Loucy (cell line): ENCODE data around the gene SOX13.

Source experiments
- H2AFZ ChIP-seq: fragments of 200-600 bp; sonication (generic); 2 replicates; pipeline ENCODE4 v1.6.0; 2016; ENCODE audit warnings: antibody characterized with exemption, mild to moderate bottlenecking, low read length, moderate library complexity
- H3F3A ChIP-seq: fragments of 200-600 bp; 2 replicates; pipeline ENCODE4 v1.6.0; 2016; ENCODE audit warnings: antibody characterized with exemption, low read depth, mild to moderate bottlenecking
- H3K27me3 ChIP-seq: fragments of 200-600 bp; sonication (generic); 2 replicates; pipeline ENCODE4 v1.6.1; 2014; ENCODE audit warnings: low read length, mild to moderate bottlenecking; ENCODE audit not compliant: insufficient read depth, poor library complexity, severe bottlenecking
- H3K36me3 ChIP-seq: fragments of 200-600 bp; sonication (generic); 2 replicates; pipeline ENCODE4 v1.6.1; 2016; ENCODE audit warnings: low read length; ENCODE audit not compliant: insufficient read depth
- H3K4me1 ChIP-seq: fragments of 200-600 bp; sonication (generic); 2 replicates; pipeline ENCODE4 v1.5.1; 2014; ENCODE audit warnings: low read length, mild to moderate bottlenecking; ENCODE audit not compliant: insufficient read depth, poor library complexity, severe bottlenecking
- H3K4me2 ChIP-seq: fragments of 200-600 bp; sonication (generic); 2 replicates; pipeline ENCODE4 v1.6.0; 2014; ENCODE audit warnings: antibody characterized with exemption, low read length, low read depth, mild to moderate bottlenecking; ENCODE audit not compliant: poor library complexity, severe bottlenecking
- H3K4me3 ChIP-seq: fragments of 200-600 bp; sonication (generic); 2 replicates; pipeline ENCODE4 v1.5.1; 2014; ENCODE audit warnings: low read length, mild to moderate bottlenecking, mixed read lengths; ENCODE audit not compliant: poor library complexity, severe bottlenecking
- H3K79me2 ChIP-seq: fragments of 200-600 bp; sonication (generic); 2 replicates; pipeline ENCODE4 v1.6.1; 2014; ENCODE audit warnings: low read length; ENCODE audit not compliant: insufficient read depth
- H3K9ac ChIP-seq: fragments of 200-600 bp; sonication (generic); 2 replicates; pipeline ENCODE4 v1.6.0; 2014; ENCODE audit warnings: mild to moderate bottlenecking, low read depth, low read length, moderate library complexity; ENCODE audit not compliant: poor library complexity, severe bottlenecking
- H3K9me2 ChIP-seq: fragments of 200-600 bp; sonication (generic); replicated peaks from 2 replicates; pipeline ENCODE4 v1.6.1; 2016; ENCODE audit warnings: low read depth, low read length, mixed read lengths
- H3K9me3 ChIP-seq: fragments of 200-600 bp; sonication (generic); 2 replicates; pipeline ENCODE4 v1.6.1; 2014; ENCODE audit warnings: mild to moderate bottlenecking, antibody characterized with exemption, low read length, low read depth; ENCODE audit not compliant: insufficient read depth
- H4K20me1 ChIP-seq: fragments of 200-600 bp; sonication (generic); 2 replicates; pipeline ENCODE4 v1.6.0; 2014; ENCODE audit warnings: antibody characterized with exemption, low read length, mild to moderate bottlenecking; ENCODE audit not compliant: insufficient read depth, poor library complexity, severe bottlenecking
- EZH2phosphoT487 ChIP-seq: fragments of 200-600 bp; IDR thresholded peaks from 2 replicates; pipeline ENCODE4 v1.6.1; 2018; ENCODE audit warnings: antibody characterized with exemption, mild to moderate bottlenecking, moderate library complexity, borderline replicate concordance
- TF ChIP-seq, protein P1 (sequence below): fragments of 200-600 bp; sonication (generic); conservative IDR thresholded peaks from 2 replicates; pipeline ENCODE4 v1.5.1; 2014; ENCODE audit warnings: mild to moderate bottlenecking, antibody characterized with exemption, low read length

Gene SOX13

GRCh38 chr1:204081164-204081790 is 8.4 kb downstream of the SOX13 start:
- Histone ChIP-seq H3K79me2 (no peaks in the 10 kb centered on the region), H3K4me3 (no peak overlapping the region), H3K9ac (no peak overlapping the region), H3K4me2 (no peak overlapping the region), H3K36me3 (no peaks in the 10 kb centered on the region), H3K4me1 (peaks cover 42% of the 10 kb centered on the region), H2AFZ (no peak overlapping the region), H3K9me2 (no peaks in the 10 kb centered on the region), H3F3A (no peaks in the 10 kb centered on the region), H3K9me3 (no peaks in the 10 kb centered on the region), H3K27me3 (no peaks in the 10 kb centered on the region), H4K20me1 (no peaks in the 10 kb centered on the region)
- TF ChIP-seq EZH2phosphoT487: no peak
- TF ChIP-seq, protein P1, sequence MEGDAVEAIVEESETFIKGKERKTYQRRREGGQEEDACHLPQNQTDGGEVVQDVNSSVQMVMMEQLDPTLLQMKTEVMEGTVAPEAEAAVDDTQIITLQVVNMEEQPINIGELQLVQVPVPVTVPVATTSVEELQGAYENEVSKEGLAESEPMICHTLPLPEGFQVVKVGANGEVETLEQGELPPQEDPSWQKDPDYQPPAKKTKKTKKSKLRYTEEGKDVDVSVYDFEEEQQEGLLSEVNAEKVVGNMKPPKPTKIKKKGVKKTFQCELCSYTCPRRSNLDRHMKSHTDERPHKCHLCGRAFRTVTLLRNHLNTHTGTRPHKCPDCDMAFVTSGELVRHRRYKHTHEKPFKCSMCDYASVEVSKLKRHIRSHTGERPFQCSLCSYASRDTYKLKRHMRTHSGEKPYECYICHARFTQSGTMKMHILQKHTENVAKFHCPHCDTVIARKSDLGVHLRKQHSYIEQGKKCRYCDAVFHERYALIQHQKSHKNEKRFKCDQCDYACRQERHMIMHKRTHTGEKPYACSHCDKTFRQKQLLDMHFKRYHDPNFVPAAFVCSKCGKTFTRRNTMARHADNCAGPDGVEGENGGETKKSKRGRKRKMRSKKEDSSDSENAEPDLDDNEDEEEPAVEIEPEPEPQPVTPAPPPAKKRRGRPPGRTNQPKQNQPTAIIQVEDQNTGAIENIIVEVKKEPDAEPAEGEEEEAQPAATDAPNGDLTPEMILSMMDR: no peak

- no peak overlapping the region for H3K4me2 ChIP-seq
- H3K4me1 ChIP-seq: peaks cover 49% of the 10 kb centered on the region
- no peaks in the 10 kb centered on the region for H3K9me3 ChIP-seq
- no peak overlapping the region for H3K9ac ChIP-seq
- TF ChIP-seq, protein P1: no peak
- TF ChIP-seq EZH2phosphoT487: no peak
- H3K79me2 ChIP-seq: no peaks in the 10 kb centered on the region
- H3K36me3 ChIP-seq: no peaks in the 10 kb centered on the region
- H3F3A ChIP-seq: no peaks in the 10 kb centered on the region
- H3K4me3 ChIP-seq: no peak overlapping the region
- H3K27me3 ChIP-seq: no peaks in the 10 kb centered on the region
- no peaks in the 10 kb centered on the region for H3K9me2 ChIP-seq
- no peaks in the 10 kb centered on the region for H4K20me1 ChIP-seq
- H2AFZ ChIP-seq: no peak overlapping the region
Measured at GRCh38 chr1:204081791-204082513, 9.0 kb downstream of the SOX13 start.

DNA sequence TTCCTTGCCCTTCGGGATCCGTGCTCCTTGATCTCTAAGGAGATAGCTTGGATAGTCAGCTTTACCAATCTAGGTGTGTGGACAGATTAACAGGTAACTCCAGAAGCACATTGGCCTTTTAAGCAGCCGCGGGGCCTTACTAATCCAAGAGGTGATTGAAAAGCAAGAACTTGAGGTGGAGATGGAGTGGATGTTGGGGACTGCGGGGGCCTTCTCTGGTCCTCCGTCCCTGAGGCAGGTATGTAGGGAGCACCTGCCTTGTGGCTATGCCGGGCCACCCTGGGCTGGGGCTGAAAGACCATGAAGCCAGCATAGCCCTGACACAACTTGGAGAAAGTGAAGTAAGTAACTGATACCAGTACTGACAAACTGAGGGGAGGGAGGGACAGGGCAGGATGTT is 10.6 kb downstream of the SOX13 start:
- Histone ChIP-seq H3K4me3 (no peak overlapping the region), H2AFZ (no peak overlapping the region), H3K4me1 (peaks cover 64% of the 10 kb centered on the region), H3F3A (0 out of 2 replicates have a peak, but pooled peaks cover 3% of the 10 kb centered on the region), H3K9me3 (no peaks in the 10 kb centered on the region), H3K27me3 (no peaks in the 10 kb centered on the region), H4K20me1 (no peaks in the 10 kb centered on the region), H3K4me2 (no peak overlapping the region), H3K9ac (peak overlapping the region; percentile 35), H3K9me2 (no peaks in the 10 kb centered on the region), H3K79me2 (no peaks in the 10 kb centered on the region), H3K36me3 (no peaks in the 10 kb centered on the region)
- no peak for TF ChIP-seq EZH2phosphoT487
- TF ChIP-seq, protein P1: no peak
